DOHH2 (cell line): ENCODE measurements around the gene GRB7.

Experiments used
- H3F3A ChIP-seq: fragments of 200-600 bp; sonication (generic), shearing (Covaris generic); 2 replicates; pipeline ENCODE4 v1.6.0; 2016; ENCODE audit warnings: antibody characterized with exemption, mild to moderate bottlenecking; ENCODE audit not compliant: control insufficient read depth, insufficient read depth
- H3K27ac ChIP-seq: fragments of 200-600 bp; sonication (generic); 2 replicates; pipeline ENCODE4 v1.5.1; 2014; ENCODE audit warnings: low read depth, mild to moderate bottlenecking, low read length, moderate library complexity
- H3K27me3 ChIP-seq: fragments of 200-600 bp; sonication (generic); 2 replicates; pipeline ENCODE4 v1.6.1; 2014; ENCODE audit warnings: mild to moderate bottlenecking, low read length, mixed read lengths; ENCODE audit not compliant: control insufficient read depth
- H3K36me3 ChIP-seq: fragments of 200-600 bp; sonication (generic); 2 replicates; pipeline ENCODE4 v1.6.1; 2014; ENCODE audit warnings: mild to moderate bottlenecking, low read length, moderate library complexity, mixed read lengths; ENCODE audit not compliant: control insufficient read depth
- H3K4me1 ChIP-seq: fragments of 200-600 bp; sonication (generic); 2 replicates; pipeline ENCODE4 v1.6.1; 2014; ENCODE audit warnings: mild to moderate bottlenecking, low read length, mixed read lengths; ENCODE audit not compliant: control insufficient read depth
- H3K4me2 ChIP-seq: fragments of 200-600 bp; sonication (generic); 2 replicates; pipeline ENCODE4 v1.6.0; 2014; ENCODE audit warnings: mild to moderate bottlenecking, low read length, moderate library complexity
- H3K4me3 ChIP-seq: fragments of 200-600 bp; sonication (generic); 2 replicates; pipeline ENCODE4 v1.5.1; 2014; ENCODE audit warnings: mild to moderate bottlenecking, low read length, mixed read lengths
- H3K79me2 ChIP-seq: fragments of 200-600 bp; sonication (generic); 2 replicates; pipeline ENCODE4 v1.6.1; 2014; ENCODE audit warnings: mild to moderate bottlenecking, low read length, mixed read lengths; ENCODE audit not compliant: control insufficient read depth
- H3K9me2 ChIP-seq: fragments of 200-600 bp; sonication (generic); replicated peaks from 2 replicates; pipeline ENCODE4 v1.6.1; 2014; ENCODE audit warnings: mild to moderate bottlenecking, low read length, mixed read lengths; ENCODE audit not compliant: control insufficient read depth
- H3K9me3 ChIP-seq: fragments of 200-600 bp; sonication (generic); 2 replicates; pipeline ENCODE4 v1.6.1; 2014; ENCODE audit warnings: antibody characterized with exemption, low read length, mixed read lengths; ENCODE audit not compliant: control insufficient read depth, insufficient read depth
- H4K20me1 ChIP-seq: fragments of 200-600 bp; sonication (generic); 2 replicates; pipeline ENCODE4 v1.6.0; 2014; ENCODE audit warnings: low read depth, mild to moderate bottlenecking, antibody characterized with exemption, low read length, moderate library complexity; ENCODE audit not compliant: control insufficient read depth, insufficient read depth
- CTCF ChIP-seq: fragments of 200-600 bp; sonication (generic); IDR thresholded peaks from one replicate; pipeline ENCODE4 v1.5.1; 2014; ENCODE audit warnings: antibody characterized with exemption, mild to moderate bottlenecking, low read depth, low read length; ENCODE audit not compliant: poor library complexity, severe bottlenecking
- EZH2phosphoT487 ChIP-seq: fragments of 200-600 bp; sonication (generic); IDR thresholded peaks from 2 replicates; pipeline ENCODE4 v1.6.1; 2017; ENCODE audit warnings: borderline replicate concordance, mild to moderate bottlenecking, antibody characterized with exemption, low read length, moderate library complexity, mixed read lengths

The GRB7 gene

GRCh38 chr17:39767147-39767546 is 29.4 kb downstream of the GRB7 start:
- Histone ChIP-seq H3K27ac (peak overlapping the region; percentile 89), H3K27me3 (no peaks in the 10 kb centered on the region), H4K20me1 (no peaks in the 10 kb centered on the region), H3F3A (peaks cover 28% of the 10 kb centered on the region), H3K79me2 (peaks cover 98% of the 10 kb centered on the region), H3K4me2 (no peak overlapping the region), H3K4me3 (no peak overlapping the region), H3K4me1 (peaks cover 99% of the 10 kb centered on the region), H3K36me3 (peaks cover 99% of the 10 kb centered on the region), H3K9me2 (no peaks in the 10 kb centered on the region), H3K9me3 (no peaks in the 10 kb centered on the region)
- TF ChIP-seq CTCF = no peak
- no peak for TF ChIP-seq EZH2phosphoT487

GRCh38 chr17:39769974-39770587 is 32.3 kb downstream of the GRB7 start:
- Histone ChIP-seq H3K4me1 (peaks cover 100% of the 10 kb centered on the region), H3K4me3 (peak overlapping the region; percentile 78), H3K27me3 (no peaks in the 10 kb centered on the region), H3K79me2 (peaks cover 100% of the 10 kb centered on the region), H3K27ac (peak overlapping the region; percentile 89), H3K4me2 (peak overlapping the region; percentile 94), H3F3A (peaks cover 39% of the 10 kb centered on the region), H3K9me3 (no peaks in the 10 kb centered on the region), H3K36me3 (peaks cover 100% of the 10 kb centered on the region), H4K20me1 (no peaks in the 10 kb centered on the region), H3K9me2 (no peaks in the 10 kb centered on the region)
- no peak for TF ChIP-seq CTCF
- TF ChIP-seq EZH2phosphoT487 = no peak

- Histone ChIP-seq H3K9me3 (no peaks in the 10 kb centered on the region), H3K36me3 (peaks cover 98% of the 10 kb centered on the region), H3K27ac (peak overlapping the region; percentile 89), H3K9me2 (no peaks in the 10 kb centered on the region), H3K27me3 (no peaks in the 10 kb centered on the region), H3K4me3 (peak overlapping the region; percentile 78), H3F3A (peaks cover 53% of the 10 kb centered on the region), H3K79me2 (peaks cover 100% of the 10 kb centered on the region), H4K20me1 (no peaks in the 10 kb centered on the region), H3K4me1 (peaks cover 100% of the 10 kb centered on the region), H3K4me2 (peak overlapping the region; percentile 94)
- TF ChIP-seq EZH2phosphoT487 = no peak
- TF ChIP-seq CTCF = no peak
These were observed 34.7 kb downstream of the GRB7 start for GRCh38 chr17:39772415-39772814.
